Measurements from ENCODE around the gene UIMC1. TPM values are rescaled to one million over a fixed set of nuclear protein-coding genes. Genes with fewer than 3 reads are reported as not detected.
A peak's percentile ranks its signal among the peaks of the same experiment; 100 is the strongest.

Gene UIMC1
- total and polyA plus RNA-seq, 2 of the 4 experiments (the other 2 are of a cell fraction): 19.5 to 27.6 TPM

- no peak overlapping the region for H3K18ac ChIP-seq (ENCODE audit: low read depth, low read length)
- H3K14ac ChIP-seq (replicated peaks; ENCODE audit: low read depth, low read length): no peak overlapping the region
- WGBS, 2 experiments (ENCODE audit: extremely low coverage in 2 of 2, insufficient read length in 1 of 2): no CpG with 5 or more reads among the region's 2 CpGs
- H4K5ac ChIP-seq (ENCODE audit: low read depth, low read length): no peak overlapping the region
- H2AK5ac ChIP-seq (ENCODE audit: low read depth, low read length): no peak overlapping the region
- no peak overlapping the region for H4K91ac ChIP-seq (ENCODE audit: insufficient read depth, low read depth, low read length)
- DNase-seq (peak; percentile 28), ATAC-seq (ENCODE audit: low read depth) (peak; percentile 61)
- peaks cover 8% of the 10 kb centered on the region for H3K36me3 ChIP-seq (ENCODE audit: control insufficient read depth, insufficient read depth, low read length)
- H3K23ac ChIP-seq (ENCODE audit: low read depth, low read length): no peak overlapping the region
- H3K9me1 ChIP-seq (ENCODE audit: insufficient read depth, low read length): peaks cover 5% of the 10 kb centered on the region; the same call in 1 of the 2 replicates
- no peak overlapping the region for H2BK5ac ChIP-seq (ENCODE audit: low read depth, low read length, poor library complexity, severe bottlenecking)
- in situ Hi-C loops (cut with MboI; ENCODE audit: low sequenced_read_pairs): no loop called here
- H2BK15ac ChIP-seq (ENCODE audit: low read depth, low read length): no peak overlapping the region
- no peak overlapping the region for H3K9ac ChIP-seq (ENCODE audit: low read depth, low read length)
- no peak overlapping the region for H3K56ac ChIP-seq (ENCODE audit: extremely low read depth, insufficient read depth, low read length)
- no peak overlapping the region for H2BK20ac ChIP-seq (ENCODE audit: low read depth, low read length)
- H3K4me3 ChIP-seq (ENCODE audit: insufficient read depth, low read depth, low read length): no peak overlapping the region
- no peaks in the 10 kb centered on the region for H3K4me1 ChIP-seq (ENCODE audit: control insufficient read depth, insufficient read depth, low read length)
- no peak overlapping the region for H4K8ac ChIP-seq (ENCODE audit: low read depth in 2 of 2, low read length in 2 of 2)
- no peak overlapping the region for H2AFZ ChIP-seq (replicated peaks; ENCODE audit: low read length, poor library complexity)
- TF ChIP-seq NFE2L2 (IDR thresholded peaks at IDR 0.05; ENCODE audit: low read depth, low read length) (no peak), MXI1 (IDR thresholded peaks at IDR 0.05; ENCODE audit: borderline replicate concordance, low read depth, low read length) (no peak), RCOR1 (IDR thresholded peaks at IDR 0.05; ENCODE audit: insufficient replicate concordance, low read length) (no peak), FOS (IDR thresholded peaks at IDR 0.05; ENCODE audit: low read depth, low read length) (no peak), BHLHE40 (IDR thresholded peaks at IDR 0.05; ENCODE audit: low read depth, low read length) (no peak), CHD1 (IDR thresholded peaks at IDR 0.05; ENCODE audit: low read depth, low read length) (no peak), MAFK (IDR thresholded peaks at IDR 0.05; ENCODE audit: low read depth, low read length) (no peak), CTCF (conservative IDR thresholded peaks at IDR 0.05; ENCODE audit: low read depth, low read length) (no peak), ELK1 (IDR thresholded peaks at IDR 0.05; ENCODE audit: borderline replicate concordance, low read depth, low read length) (no peak), SMC3 (IDR thresholded peaks at IDR 0.05; ENCODE audit: low read depth, low read length) (no peak)
- BruUV-seq (replicated peaks): no TSS peak
- no peak overlapping the region for H3K4ac ChIP-seq (ENCODE audit: low read depth, low read length)
- H4K20me1 ChIP-seq (ENCODE audit: insufficient read depth, low read length): peaks cover 6% of the 10 kb centered on the region
- peaks cover 21 to 27% of the 10 kb centered on the region in 2 experiments for H3K79me1 ChIP-seq (ENCODE audit: low read depth in 1 of 2, low read length in 2 of 2)
- no peaks in the 10 kb centered on the region for H3K27me3 ChIP-seq (ENCODE audit: control insufficient read depth, insufficient read depth, low read length)
- intact Hi-C loops (cut with micrococcal nuclease): no loop called here
- H2AK9ac ChIP-seq (replicated peaks; ENCODE audit: low read depth, low read length, poor library complexity): no peak overlapping the region
- dilution Hi-C loops (cut with HindIII; ENCODE audit: low sequenced_read_pairs, unreplicated experiment): no loop called here
- CTCF ChIA-PET: interaction anchor here (0.7 kb wide), 1 partner anchor 27 kb away, joined by 3 read pairs; no protein-coding TSS in a partner anchor
- no peaks in the 10 kb centered on the region for H3K9me3 ChIP-seq (ENCODE audit: control insufficient read depth, insufficient read depth, low read length)
- H2BK120ac ChIP-seq (ENCODE audit: low read depth, low read length): no peak overlapping the region
- no peak overlapping the region; the same call in 1 of the 2 replicates for H3K27ac ChIP-seq (ENCODE audit: insufficient read depth, low read length)
- H3K4me2 ChIP-seq (ENCODE audit: low read depth, low read length): no peak overlapping the region
- POLR2A ChIA-PET (ENCODE audit: unreplicated experiment): no interaction called here
Measured at GRCh38 chr5:176912115-176912514, 94.5 kb downstream of the UIMC1 start.

Data from IMR-90 (cell line).